Progenitor cell of endocrine pancreas (in vitro differentiated cells): ENCODE data around the gene TDO2. TPM values are rescaled to one million over a fixed set of nuclear protein-coding genes. Genes with fewer than 3 reads are reported as not detected.

Source experiments
- DNase-seq: peaks from one replicate; pipeline ENCODE4 v3.0.0; 2021; ENCODE audit warnings: low spot score; ENCODE audit not compliant: unreplicated experiment
- H3K27ac Mint-ChIP-seq: 2 replicates; pipeline ENCODE4 v1.8.0; 2021; ENCODE audit warnings: mild to moderate bottlenecking, moderate library complexity, mixed read lengths
- H3K27me3 Mint-ChIP-seq: 2 replicates; pipeline ENCODE4 v1.8.0; 2021; ENCODE audit warnings: mixed read lengths
- H3K36me3 Mint-ChIP-seq: 2 replicates; pipeline ENCODE4 v1.8.0; 2022; ENCODE audit warnings: mixed read lengths; ENCODE audit not compliant: insufficient read depth
- H3K4me1 Mint-ChIP-seq: 2 replicates; pipeline ENCODE4 v1.8.0; 2021; ENCODE audit warnings: low read depth, mixed read lengths
- H3K4me3 Mint-ChIP-seq: 2 replicates; pipeline ENCODE4 v1.8.0; 2021; ENCODE audit warnings: low read depth, mild to moderate bottlenecking, moderate library complexity, mixed read lengths
- H3K9me3 Mint-ChIP-seq: 2 replicates; pipeline ENCODE4 v1.8.0; 2021; ENCODE audit warnings: low read depth, mixed read lengths
- CTCF ChIP-seq: fragments of 200-600 bp; sonication (generic); IDR thresholded peaks from one replicate; pipeline ENCODE4 v1.5.0; 2021; ENCODE audit warnings: antibody characterized with exemption, mild to moderate bottlenecking; ENCODE audit not compliant: unreplicated experiment
- total RNA-seq: library from RNA; stranded (reverse); gene quantifications from 2 replicates; pipeline ENCODE4 v1.2.1, GENCODE V29; 2021

TDO2 gene
- total RNA-seq, 1 donor from 2014 or later: 0.46 TPM

DNA sequence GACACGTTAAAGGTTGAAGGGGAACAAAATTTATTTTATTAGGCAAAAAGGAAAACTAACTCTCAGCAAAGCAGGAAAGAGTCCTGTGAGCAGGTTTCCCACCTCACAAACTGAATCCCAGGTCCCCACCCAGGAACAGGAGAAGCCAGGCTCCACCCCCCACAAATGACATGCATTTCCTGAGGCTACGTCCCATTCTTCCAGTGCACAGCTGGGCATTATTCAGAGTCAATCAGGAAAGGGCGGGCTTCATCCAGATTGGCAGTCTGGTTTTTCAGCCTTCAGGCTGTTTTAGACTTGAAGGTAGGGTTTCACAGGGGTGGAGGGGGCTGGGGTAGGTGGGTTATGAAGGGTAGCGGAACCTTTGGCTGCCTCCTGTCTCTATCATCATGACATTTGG, 25.5 kb upstream of the TDO2 start:
- DNase-seq: no peak
- TF ChIP-seq CTCF: no peak
- H3K4me3 Mint-ChIP-seq: no peak overlapping the region
- no peak overlapping the region for H3K27ac Mint-ChIP-seq
- no peaks in the 10 kb centered on the region for H3K36me3 Mint-ChIP-seq
- H3K4me1 Mint-ChIP-seq: no peaks in the 10 kb centered on the region
- no peaks in the 10 kb centered on the region for H3K27me3 Mint-ChIP-seq
- H3K9me3 Mint-ChIP-seq: peaks cover 18% of the 10 kb centered on the region

DNA sequence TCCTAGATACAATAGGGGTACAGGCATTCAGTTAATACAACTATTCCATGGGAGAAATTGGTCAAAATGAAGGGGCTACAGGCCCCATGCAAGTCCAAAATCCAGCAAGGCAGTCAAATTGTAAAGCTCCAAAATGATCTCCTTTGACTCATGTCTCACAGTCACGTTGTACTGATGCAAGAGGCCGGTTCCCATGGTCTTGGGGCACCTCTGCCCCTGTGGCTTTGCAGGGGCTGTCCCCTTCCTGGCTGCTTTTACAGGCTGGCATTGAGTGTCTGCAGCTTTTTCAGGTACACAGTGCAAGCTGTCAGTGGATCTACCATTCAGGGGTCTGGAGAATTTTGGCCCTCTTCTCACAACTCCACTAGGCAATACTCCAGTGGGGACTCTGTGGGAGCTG, 24.9 kb upstream of the TDO2 start:
- Mint-ChIP-seq H3K27ac (no peak overlapping the region), H3K36me3 (peaks cover 3% of the 10 kb centered on the region), H3K27me3 (no peaks in the 10 kb centered on the region), H3K4me1 (no peaks in the 10 kb centered on the region), H3K4me3 (no peak overlapping the region), H3K9me3 (peaks cover 21% of the 10 kb centered on the region)
- no peak for TF ChIP-seq CTCF
- no peak for DNase-seq

GRCh38 chr4:155879767-155880166, 23.7 kb upstream of the TDO2 start:
- H3K4me1 Mint-ChIP-seq: no peaks in the 10 kb centered on the region
- peaks cover 6% of the 10 kb centered on the region for H3K36me3 Mint-ChIP-seq
- no peak overlapping the region for H3K27ac Mint-ChIP-seq
- H3K27me3 Mint-ChIP-seq: no peaks in the 10 kb centered on the region
- H3K4me3 Mint-ChIP-seq: no peak overlapping the region
- peaks cover 27% of the 10 kb centered on the region for H3K9me3 Mint-ChIP-seq
- no peak for TF ChIP-seq CTCF
- DNase-seq: no peak

DNA sequence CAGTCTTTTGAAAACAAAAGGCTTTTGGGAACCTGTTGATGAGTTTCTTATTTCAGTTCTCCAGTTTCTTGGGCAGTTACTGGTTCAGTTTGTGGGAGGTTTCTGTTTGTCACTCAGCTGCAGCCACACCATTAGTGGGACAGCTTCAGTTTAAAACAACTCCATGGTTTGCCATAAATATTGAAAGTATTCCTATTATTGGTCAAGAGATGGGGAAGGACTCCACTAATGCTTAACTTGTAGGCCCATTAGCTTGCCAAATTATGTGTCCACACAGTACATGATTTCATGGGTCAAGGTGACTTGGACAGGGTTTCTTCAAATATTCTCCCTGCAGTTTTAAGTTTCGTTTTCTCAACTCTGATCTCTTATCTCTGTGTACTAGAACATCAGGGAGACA, 21.9 kb upstream of the TDO2 start:
- H3K27me3 Mint-ChIP-seq: no peaks in the 10 kb centered on the region
- H3K4me1 Mint-ChIP-seq: peaks cover 12% of the 10 kb centered on the region
- TF ChIP-seq CTCF: no peak
- peaks cover 25% of the 10 kb centered on the region for H3K9me3 Mint-ChIP-seq
- H3K4me3 Mint-ChIP-seq: no peak overlapping the region
- peaks cover 6% of the 10 kb centered on the region for H3K36me3 Mint-ChIP-seq
- no peak overlapping the region for H3K27ac Mint-ChIP-seq
- DNase-seq: no peak

DNA sequence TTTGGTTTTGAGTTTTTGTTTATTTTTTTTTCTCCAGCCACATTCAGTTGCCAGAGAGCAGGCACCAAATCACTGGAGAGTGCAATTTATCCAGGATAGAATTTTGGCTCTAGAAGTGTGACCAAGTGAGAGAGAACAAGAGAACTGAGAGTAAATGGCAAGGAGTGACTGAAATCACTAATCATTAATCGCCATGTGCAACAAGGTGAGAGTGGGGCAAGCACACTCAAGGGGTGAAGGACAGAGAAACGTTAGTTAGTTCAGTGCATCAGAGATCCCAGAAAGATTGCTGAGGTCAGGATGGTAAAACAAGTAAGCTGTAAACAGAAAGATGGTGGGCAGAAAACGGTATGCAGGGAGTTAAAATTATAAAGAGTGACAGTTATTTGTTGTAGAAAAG, 19.6 kb upstream of the TDO2 start:
- no peak for DNase-seq
- H3K9me3 Mint-ChIP-seq: peaks cover 25% of the 10 kb centered on the region
- peak overlapping the region; percentile 8 for H3K27ac Mint-ChIP-seq
- peaks cover 16% of the 10 kb centered on the region for H3K4me1 Mint-ChIP-seq
- H3K27me3 Mint-ChIP-seq: no peaks in the 10 kb centered on the region
- TF ChIP-seq CTCF: no peak
- no peak overlapping the region for H3K4me3 Mint-ChIP-seq
- peaks cover 6% of the 10 kb centered on the region for H3K36me3 Mint-ChIP-seq
